Measurements from ENCODE around the gene NEK6. TPM values are rescaled to one million over a fixed set of nuclear protein-coding genes. Genes with fewer than 3 reads are reported as not detected.
A peak's percentile ranks its signal among the peaks of the same experiment; 100 is the strongest.

NEK6 gene
- total RNA-seq, 1 donor from 2014 or later = 47.7 TPM

- Mint-ChIP-seq H3K27ac (no peak overlapping the region), H3K9me3 (no peaks in the 10 kb centered on the region), H3K4me1 (ENCODE audit: low read depth) (no peaks in the 10 kb centered on the region), H3K4me3 (ENCODE audit: low read depth) (no peak overlapping the region), H3K27me3 (ENCODE audit: low read depth) (no peaks in the 10 kb centered on the region), H3K36me3 (ENCODE audit: low read depth) (peaks cover 47% of the 10 kb centered on the region)
- no peak for DNase-seq (ENCODE audit: low spot score)
- intact Hi-C loops (cut with micrococcal nuclease) = no loop called here
Measured at GRCh38 chr9:124349675-124350493, 92.1 kb downstream of the NEK6 start.

- no peak for DNase-seq (ENCODE audit: low spot score)
- Mint-ChIP-seq H3K4me1 (ENCODE audit: low read depth) (no peaks in the 10 kb centered on the region), H3K27me3 (ENCODE audit: low read depth) (no peaks in the 10 kb centered on the region), H3K4me3 (ENCODE audit: low read depth) (no peak overlapping the region), H3K27ac (no peak overlapping the region), H3K36me3 (ENCODE audit: low read depth) (peaks cover 47% of the 10 kb centered on the region), H3K9me3 (no peaks in the 10 kb centered on the region)
- intact Hi-C loops (cut with micrococcal nuclease) = no loop called here
Measured at GRCh38 chr9:124350494-124351263, 92.9 kb downstream of the NEK6 start.

GRCh38 chr9:124351672-124352468 is 94.1 kb downstream of the NEK6 start:
- H3K9me3 Mint-ChIP-seq = no peaks in the 10 kb centered on the region
- H3K4me3 Mint-ChIP-seq (ENCODE audit: low read depth) = no peak overlapping the region
- H3K27me3 Mint-ChIP-seq (ENCODE audit: low read depth) = no peaks in the 10 kb centered on the region
- H3K4me1 Mint-ChIP-seq (ENCODE audit: low read depth) = peaks cover 5% of the 10 kb centered on the region
- H3K36me3 Mint-ChIP-seq (ENCODE audit: low read depth) = peaks cover 59% of the 10 kb centered on the region
- DNase-seq (ENCODE audit: low spot score) = no peak
- H3K27ac Mint-ChIP-seq = no peak overlapping the region
- intact Hi-C loops (cut with micrococcal nuclease) = no loop called here

- Mint-ChIP-seq H3K27ac (no peak overlapping the region), H3K9me3 (no peaks in the 10 kb centered on the region), H3K27me3 (ENCODE audit: low read depth) (no peaks in the 10 kb centered on the region), H3K4me3 (ENCODE audit: low read depth) (no peak overlapping the region), H3K36me3 (ENCODE audit: low read depth) (peaks cover 64% of the 10 kb centered on the region), H3K4me1 (ENCODE audit: low read depth) (peaks cover 13% of the 10 kb centered on the region)
- intact Hi-C loops (cut with micrococcal nuclease) = no loop called here
- no peak for DNase-seq (ENCODE audit: low spot score)
Measured at GRCh38 chr9:124352616-124353015, 94.9 kb downstream of the NEK6 start.

- Mint-ChIP-seq H3K4me3 (ENCODE audit: low read depth) (no peak overlapping the region), H3K36me3 (ENCODE audit: low read depth) (peaks cover 62% of the 10 kb centered on the region), H3K9me3 (no peaks in the 10 kb centered on the region), H3K4me1 (ENCODE audit: low read depth) (peaks cover 15% of the 10 kb centered on the region), H3K27ac (no peak overlapping the region), H3K27me3 (ENCODE audit: low read depth) (no peaks in the 10 kb centered on the region)
- intact Hi-C loops (cut with micrococcal nuclease) = no loop called here
- no peak for DNase-seq (ENCODE audit: low spot score)
Measured at GRCh38 chr9:124353166-124353768, 95.5 kb downstream of the NEK6 start.

- no peak for DNase-seq (ENCODE audit: low spot score)
- H3K36me3 Mint-ChIP-seq (ENCODE audit: low read depth) = peaks cover 57% of the 10 kb centered on the region
- no peak overlapping the region for H3K4me3 Mint-ChIP-seq (ENCODE audit: low read depth)
- no peaks in the 10 kb centered on the region for H3K9me3 Mint-ChIP-seq
- intact Hi-C loops (cut with micrococcal nuclease) = no loop called here
- peaks cover 18% of the 10 kb centered on the region for H3K4me1 Mint-ChIP-seq (ENCODE audit: low read depth)
- peak overlapping the region; percentile 49 for H3K27ac Mint-ChIP-seq
- H3K27me3 Mint-ChIP-seq (ENCODE audit: low read depth) = no peaks in the 10 kb centered on the region
Measured at GRCh38 chr9:124353811-124354274, 96.1 kb downstream of the NEK6 start.

- H3K27me3 Mint-ChIP-seq (ENCODE audit: low read depth) = no peaks in the 10 kb centered on the region
- H3K36me3 Mint-ChIP-seq (ENCODE audit: low read depth) = peaks cover 57% of the 10 kb centered on the region
- DNase-seq (ENCODE audit: low spot score) = no peak
- H3K27ac Mint-ChIP-seq = no peak overlapping the region
- no peak overlapping the region for H3K4me3 Mint-ChIP-seq (ENCODE audit: low read depth)
- H3K9me3 Mint-ChIP-seq = no peaks in the 10 kb centered on the region
- peaks cover 18% of the 10 kb centered on the region for H3K4me1 Mint-ChIP-seq (ENCODE audit: low read depth)
- intact Hi-C loops (cut with micrococcal nuclease) = no loop called here
Measured at GRCh38 chr9:124354346-124355038, 96.7 kb downstream of the NEK6 start.

GRCh38 chr9:124355039-124355940 is 97.5 kb downstream of the NEK6 start:
- peaks cover 23% of the 10 kb centered on the region for H3K4me1 Mint-ChIP-seq (ENCODE audit: low read depth)
- no peak overlapping the region for H3K27ac Mint-ChIP-seq
- H3K9me3 Mint-ChIP-seq = no peaks in the 10 kb centered on the region
- DNase-seq (ENCODE audit: low spot score) = no peak
- H3K4me3 Mint-ChIP-seq (ENCODE audit: low read depth) = peak overlapping the region; percentile 42
- intact Hi-C loops (cut with micrococcal nuclease) = no loop called here
- H3K36me3 Mint-ChIP-seq (ENCODE audit: low read depth) = peaks cover 57% of the 10 kb centered on the region
- no peaks in the 10 kb centered on the region for H3K27me3 Mint-ChIP-seq (ENCODE audit: low read depth)

- Mint-ChIP-seq H3K4me1 (ENCODE audit: low read depth) (peaks cover 23% of the 10 kb centered on the region), H3K27ac (no peak overlapping the region), H3K9me3 (no peaks in the 10 kb centered on the region), H3K27me3 (ENCODE audit: low read depth) (no peaks in the 10 kb centered on the region), H3K36me3 (ENCODE audit: low read depth) (peaks cover 50% of the 10 kb centered on the region), H3K4me3 (ENCODE audit: low read depth) (peak overlapping the region; percentile 42)
- no peak for DNase-seq (ENCODE audit: low spot score)
- intact Hi-C loops (cut with micrococcal nuclease) = no loop called here
Measured at GRCh38 chr9:124355941-124356744, 98.4 kb downstream of the NEK6 start.

- H3K4me1 Mint-ChIP-seq (ENCODE audit: low read depth) = peaks cover 23% of the 10 kb centered on the region
- peak overlapping the region; percentile 57 for H3K27ac Mint-ChIP-seq
- no peaks in the 10 kb centered on the region for H3K9me3 Mint-ChIP-seq
- peaks cover 43% of the 10 kb centered on the region for H3K36me3 Mint-ChIP-seq (ENCODE audit: low read depth)
- no peaks in the 10 kb centered on the region for H3K27me3 Mint-ChIP-seq (ENCODE audit: low read depth)
- H3K4me3 Mint-ChIP-seq (ENCODE audit: low read depth) = peak overlapping the region; percentile 31
- intact Hi-C loops (cut with micrococcal nuclease) = no loop called here
- DNase-seq (ENCODE audit: low spot score) = no peak
Measured at GRCh38 chr9:124356745-124357390, 99.1 kb downstream of the NEK6 start.

Measured in activated T-helper 2 cell treated with anti-CD3 and anti-CD28 coated beads, Interferon-gamma antibody, Interleukin-2, Interleukin-4, amounts not matched to agents 10 μg/mL and 5 μg/mL and 100 μg/mL, durations not matched to agents 14 hours and 24 hours and 36 hours (primary cell).